Activated CD8-positive, alpha-beta memory T cell treated with anti-CD3 and anti-CD28 coated beads, Interleukin-2, amount 50 U/mL, for 24 hours (primary cell): ENCODE data around the gene SORCS1.

Experiments used
- DNase-seq: peaks from one replicate; pipeline ENCODE4 v3.0.0-alpha.2; 2020; ENCODE audit errors: extremely low read depth

Gene SORCS1

GRCh38 chr10:107163881-107164861, at the start of gene SORCS1:
TSS of gene SORCS1 (minus strand) at chr10:107164706.
- DNase-seq, result no peak

GRCh38 chr10:107214261-107214660, 49.8 kb upstream of the SORCS1 start:
- no peak for DNase-seq

- DNase-seq, result no peak
Measured at GRCh38 chr10:107213861-107214260, 49.4 kb upstream of the SORCS1 start.

- no peak for DNase-seq
Measured at GRCh38 chr10:107206833-107207232, 42.3 kb upstream of the SORCS1 start.

GRCh38 chr10:107169516-107169915, 5.0 kb upstream of the SORCS1 start:
- DNase-seq, result no peak

- DNase-seq, result no peak
Measured at GRCh38 chr10:107168738-107169137, 4.2 kb upstream of the SORCS1 start.

GRCh38 chr10:107166403-107166802, 1.9 kb upstream of the SORCS1 start:
- no peak for DNase-seq

GRCh38 chr10:107164992-107165391, 486 bp upstream of the SORCS1 start:
- no peak for DNase-seq

- no peak for DNase-seq
Measured at GRCh38 chr10:107163076-107163855, 1.2 kb downstream of the SORCS1 start.

GRCh38 chr10:107160866-107161265, 3.6 kb downstream of the SORCS1 start:
- no peak for DNase-seq

- DNase-seq, result no peak
Measured at GRCh38 chr10:107159871-107160270, 4.6 kb downstream of the SORCS1 start.

GRCh38 chr10:107157071-107157470, 7.4 kb downstream of the SORCS1 start:
- no peak for DNase-seq

- DNase-seq, result no peak
Measured at GRCh38 chr10:107152087-107152486, 12.4 kb downstream of the SORCS1 start.

- DNase-seq, result no peak
Measured at GRCh38 chr10:107148906-107149305, 15.6 kb downstream of the SORCS1 start.

- no peak for DNase-seq
Measured at GRCh38 chr10:107144490-107144889, 20.0 kb downstream of the SORCS1 start.

- DNase-seq, result no peak
Measured at GRCh38 chr10:107141524-107142061, 22.9 kb downstream of the SORCS1 start.

- DNase-seq, result no peak
Measured at GRCh38 chr10:107139237-107139636, 25.3 kb downstream of the SORCS1 start.

GRCh38 chr10:107133656-107134055, 30.9 kb downstream of the SORCS1 start:
- no peak for DNase-seq

- DNase-seq, result no peak
Measured at GRCh38 chr10:107129000-107129399, 35.5 kb downstream of the SORCS1 start.

GRCh38 chr10:107126512-107127065, 37.9 kb downstream of the SORCS1 start:
- DNase-seq, result no peak

GRCh38 chr10:107122703-107123102, 41.8 kb downstream of the SORCS1 start:
- no peak for DNase-seq

GRCh38 chr10:107118866-107119265, 45.6 kb downstream of the SORCS1 start:
- DNase-seq, result no peak
